HepG2 (cell line): ENCODE results near the gene SYT7. TPM values are rescaled to one million over a fixed set of nuclear protein-coding genes. Genes with fewer than 3 reads are reported as not detected.
A peak's percentile ranks its signal among the peaks of the same experiment; 100 is the strongest.

Source experiments
- ADNP ChIP-seq: sonication (generic); formaldehyde crosslinking; IDR thresholded peaks from 2 replicates; pipeline ENCODE4 v1.4.0; 2020; ENCODE audit warnings: missing genetic modification reagents
- CREB1 ChIP-seq, 2 experiments: fragments of 450-650 bp in 1 of 2; IDR thresholded peaks; 2 replicates each; pipeline ENCODE4 v1.6.1; 2016 to 2017; ENCODE audit warnings: control low read depth in 1 of 2, mild to moderate bottlenecking in 1 of 2, missing compliant biosample characterization in 1 of 2, missing genetic modification characterization in 1 of 2
- HIVEP1 ChIP-seq: sonication (generic); formaldehyde crosslinking; IDR thresholded peaks from 2 replicates; pipeline ENCODE4 v1.4.0; 2020; ENCODE audit warnings: mild to moderate bottlenecking, missing genetic modification reagents
- HOXA7 ChIP-seq: sonication (generic); formaldehyde crosslinking; IDR thresholded peaks from 2 replicates; pipeline ENCODE4 v1.8.1; 2022; ENCODE audit warnings: mild to moderate bottlenecking, missing genetic modification reagents, moderate library complexity
- NFIC ChIP-seq: IDR thresholded peaks from 2 replicates; pipeline ENCODE4 v1.6.1; 2012; ENCODE audit warnings: mild to moderate bottlenecking, low read length, inconsistent platforms
- SSRP1 ChIP-seq: IDR thresholded peaks from 2 replicates; pipeline ENCODE4 v1.6.1; 2016; ENCODE audit warnings: control low read depth
- TOPORS ChIP-seq: sonication (generic); formaldehyde crosslinking; IDR thresholded peaks from 2 replicates; pipeline ENCODE4 v1.8.0; 2023; ENCODE audit warnings: mild to moderate bottlenecking, missing genetic modification reagents
- ZNF331 ChIP-seq: sonication (generic); formaldehyde crosslinking; IDR thresholded peaks from 2 replicates; pipeline ENCODE4 v1.4.0; 2020; ENCODE audit warnings: missing genetic modification reagents
- ZNF432 ChIP-seq: sonication (generic); formaldehyde crosslinking; IDR thresholded peaks from 2 replicates; pipeline ENCODE4 v1.5.0; 2020; ENCODE audit warnings: missing genetic modification reagents, mild to moderate bottlenecking, borderline replicate concordance
- ZNF501 ChIP-seq: sonication (generic); formaldehyde crosslinking; IDR thresholded peaks from 2 replicates; pipeline ENCODE4 v1.5.1; 2020; ENCODE audit warnings: mild to moderate bottlenecking, moderate library complexity, missing genetic modification reagents
- ZNF652 ChIP-seq: IDR thresholded peaks from 2 replicates; pipeline ENCODE4 v1.6.1; 2016; ENCODE audit warnings: low read depth, borderline replicate concordance
- ZNF781 ChIP-seq: sonication (generic); formaldehyde crosslinking; IDR thresholded peaks from 2 replicates; pipeline ENCODE4 v1.5.1; 2020; ENCODE audit warnings: borderline replicate concordance, mild to moderate bottlenecking, missing genetic modification reagents; ENCODE audit errors: not compliant biosample characterization
- ZNF792 ChIP-seq: IDR thresholded peaks from 2 replicates; pipeline ENCODE4 v1.6.1; 2016
- ZNF83 ChIP-seq: sonication (generic); formaldehyde crosslinking; IDR thresholded peaks from 2 replicates; pipeline ENCODE4 v1.4.0; 2020; ENCODE audit warnings: missing genetic modification reagents, mild to moderate bottlenecking, borderline replicate concordance
- polyA plus RNA-seq, 8 experiments: library from polyadenylated mRNA; depleted of rRNA in 3 of 8; stranded (reverse) in 7 of 8; unstranded in 1 of 8; fragments of >200 nt; fragmentation: Illumina TruSeq in 4 of 8; extraction: Trizol in 4 of 8; gene quantifications; 2 replicates each; pipeline versions ENCODE4 v1.2.1 to v1.2.3, GENCODE V29; 2011 to 2016; ENCODE audit warnings: low read depth in 4 of 8, missing spikeins in 1 of 8, mixed read lengths in 1 of 8; ENCODE audit not compliant: insufficient read depth in 1 of 8
- total RNA-seq, 5 experiments: library from RNA; depleted of rRNA; stranded (reverse); fragments of >200 nt; fragmentation: Illumina TruSeq; extraction: Trizol; gene quantifications; 2 replicates each; pipeline ENCODE4 v1.2.3, GENCODE V29; 2016; ENCODE audit warnings: low read depth in 1 of 5
- TF ChIP-seq, protein P1 (sequence below): sonication (generic); formaldehyde crosslinking; conservative IDR thresholded peaks from 2 replicates; pipeline ENCODE4 v1.8.0; 2022; ENCODE audit warnings: mild to moderate bottlenecking, moderate library complexity, missing genetic modification reagents
- TF ChIP-seq, protein P2 (sequence below): sonication (generic); formaldehyde crosslinking; IDR thresholded peaks from 2 replicates; pipeline ENCODE4 v1.5.0; 2020; ENCODE audit warnings: missing genetic modification reagents
- TF ChIP-seq, protein P3 (sequence below): sonication (generic); formaldehyde crosslinking; IDR thresholded peaks from 2 replicates; pipeline ENCODE4 v1.5.1; 2020; ENCODE audit warnings: missing genetic modification reagents, mild to moderate bottlenecking, borderline replicate concordance
- TF ChIP-seq, protein P4 (sequence below): sonication (generic); formaldehyde crosslinking; IDR thresholded peaks from 2 replicates; pipeline ENCODE4 v1.5.1; 2020; ENCODE audit warnings: missing genetic modification reagents, mild to moderate bottlenecking, borderline replicate concordance
- TF ChIP-seq, protein P5 (sequence below): IDR thresholded peaks from 2 replicates; pipeline ENCODE4 v1.6.1; 2016; ENCODE audit warnings: mild to moderate bottlenecking

SYT7 gene
- total and polyA plus RNA-seq, 2 of the 13 experiments (the other 11 are each of a cell fraction or from before 2014, with no cell fraction given), result 1.4 to 4.4 TPM

DNA sequence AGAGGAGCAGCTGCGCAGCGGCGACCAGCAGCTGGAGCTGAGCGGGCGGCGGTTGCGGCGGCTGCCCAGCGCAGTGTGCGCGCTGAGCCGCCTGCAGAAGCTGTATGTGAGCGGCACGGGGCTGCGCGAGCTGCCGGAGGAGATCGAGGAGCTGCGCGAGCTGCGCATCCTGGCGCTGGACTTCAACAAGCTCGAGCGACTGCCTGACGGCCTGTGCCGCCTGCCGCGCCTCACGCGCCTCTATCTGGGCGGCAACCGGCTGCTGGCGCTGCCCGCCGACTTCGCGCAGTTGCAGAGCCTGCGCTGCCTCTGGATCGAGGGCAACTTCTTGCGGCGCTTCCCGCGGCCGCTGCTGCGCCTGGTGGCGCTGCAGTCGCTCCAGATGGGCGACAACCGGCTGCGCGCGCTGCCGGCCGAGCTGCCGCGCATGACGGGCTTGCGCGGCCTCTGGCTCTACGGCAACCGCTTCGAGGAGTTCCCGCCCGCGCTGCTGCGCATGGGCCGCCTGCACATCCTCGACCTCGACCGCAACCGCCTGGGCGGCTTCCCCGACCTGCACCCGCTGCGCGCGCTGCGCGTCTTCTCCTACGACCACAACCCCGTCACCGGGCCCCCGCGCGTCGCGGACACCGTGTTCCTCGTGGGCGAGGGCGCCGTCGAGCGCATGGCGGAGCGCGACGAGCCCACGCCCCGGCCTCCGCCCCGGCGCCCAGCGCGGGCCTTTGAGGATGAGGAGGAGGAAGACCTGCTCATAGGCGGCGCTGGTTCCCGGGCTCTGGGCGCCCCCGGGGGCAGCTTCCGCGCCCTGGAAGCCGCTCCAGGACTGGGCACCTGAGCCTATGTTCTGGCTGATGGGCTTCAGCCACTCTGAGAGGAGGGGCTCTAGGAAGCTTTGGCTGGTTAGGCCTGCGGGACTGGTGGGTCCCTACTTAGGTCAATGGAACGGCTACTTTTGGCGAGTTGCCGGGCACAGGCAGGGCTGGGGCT lies 71.5 kb downstream of the SYT7 start (continued):
- TF ChIP-seq, protein P1, sequence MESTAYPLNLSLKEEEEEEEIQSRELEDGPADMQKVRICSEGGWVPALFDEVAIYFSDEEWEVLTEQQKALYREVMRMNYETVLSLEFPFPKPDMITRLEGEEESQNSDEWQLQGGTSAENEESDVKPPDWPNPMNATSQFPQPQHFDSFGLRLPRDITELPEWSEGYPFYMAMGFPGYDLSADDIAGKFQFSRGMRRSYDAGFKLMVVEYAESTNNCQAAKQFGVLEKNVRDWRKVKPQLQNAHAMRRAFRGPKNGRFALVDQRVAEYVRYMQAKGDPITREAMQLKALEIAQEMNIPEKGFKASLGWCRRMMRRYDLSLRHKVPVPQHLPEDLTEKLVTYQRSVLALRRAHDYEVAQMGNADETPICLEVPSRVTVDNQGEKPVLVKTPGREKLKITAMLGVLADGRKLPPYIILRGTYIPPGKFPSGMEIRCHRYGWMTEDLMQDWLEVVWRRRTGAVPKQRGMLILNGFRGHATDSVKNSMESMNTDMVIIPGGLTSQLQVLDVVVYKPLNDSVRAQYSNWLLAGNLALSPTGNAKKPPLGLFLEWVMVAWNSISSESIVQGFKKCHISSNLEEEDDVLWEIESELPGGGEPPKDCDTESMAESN, result peak; percentile 64; the same call in 1 of the 2 replicates
- TF ChIP-seq ADNP, result no peak
- no peak for TF ChIP-seq ZNF83 (CRISPR knock-in tag)
- TF ChIP-seq, protein P2, sequence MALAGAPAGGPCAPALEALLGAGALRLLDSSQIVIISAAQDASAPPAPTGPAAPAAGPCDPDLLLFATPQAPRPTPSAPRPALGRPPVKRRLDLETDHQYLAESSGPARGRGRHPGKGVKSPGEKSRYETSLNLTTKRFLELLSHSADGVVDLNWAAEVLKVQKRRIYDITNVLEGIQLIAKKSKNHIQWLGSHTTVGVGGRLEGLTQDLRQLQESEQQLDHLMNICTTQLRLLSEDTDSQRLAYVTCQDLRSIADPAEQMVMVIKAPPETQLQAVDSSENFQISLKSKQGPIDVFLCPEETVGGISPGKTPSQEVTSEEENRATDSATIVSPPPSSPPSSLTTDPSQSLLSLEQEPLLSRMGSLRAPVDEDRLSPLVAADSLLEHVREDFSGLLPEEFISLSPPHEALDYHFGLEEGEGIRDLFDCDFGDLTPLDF (CRISPR knock-in tag), result peak; percentile 79; the same call in 1 of the 2 replicates
- 0 out of 2 replicates have a peak, but pooled peaks have one; percentile 51 for TF ChIP-seq HIVEP1 (CRISPR knock-in tag)
- TF ChIP-seq CREB1 (IDR thresholded peaks at IDR 0.05), result no peak
- no peak for TF ChIP-seq CREB1 (CRISPR knock-in tag; IDR thresholded peaks at IDR 0.05)
- TF ChIP-seq ZNF652 (CRISPR knock-in tag), result no peak
- no peak for TF ChIP-seq HOXA7
- TF ChIP-seq ZNF432 (CRISPR knock-in tag), result no peak
- no peak for TF ChIP-seq SSRP1 (CRISPR knock-in tag)
- TF ChIP-seq ZNF331 (CRISPR knock-in tag), result 0 out of 2 replicates have a peak, but pooled peaks have one; percentile 46
- TF ChIP-seq, protein P3, sequence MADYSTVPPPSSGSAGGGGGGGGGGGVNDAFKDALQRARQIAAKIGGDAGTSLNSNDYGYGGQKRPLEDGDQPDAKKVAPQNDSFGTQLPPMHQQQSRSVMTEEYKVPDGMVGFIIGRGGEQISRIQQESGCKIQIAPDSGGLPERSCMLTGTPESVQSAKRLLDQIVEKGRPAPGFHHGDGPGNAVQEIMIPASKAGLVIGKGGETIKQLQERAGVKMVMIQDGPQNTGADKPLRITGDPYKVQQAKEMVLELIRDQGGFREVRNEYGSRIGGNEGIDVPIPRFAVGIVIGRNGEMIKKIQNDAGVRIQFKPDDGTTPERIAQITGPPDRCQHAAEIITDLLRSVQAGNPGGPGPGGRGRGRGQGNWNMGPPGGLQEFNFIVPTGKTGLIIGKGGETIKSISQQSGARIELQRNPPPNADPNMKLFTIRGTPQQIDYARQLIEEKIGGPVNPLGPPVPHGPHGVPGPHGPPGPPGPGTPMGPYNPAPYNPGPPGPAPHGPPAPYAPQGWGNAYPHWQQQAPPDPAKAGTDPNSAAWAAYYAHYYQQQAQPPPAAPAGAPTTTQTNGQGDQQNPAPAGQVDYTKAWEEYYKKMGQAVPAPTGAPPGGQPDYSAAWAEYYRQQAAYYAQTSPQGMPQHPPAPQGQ (CRISPR knock-in tag), result no peak
- TF ChIP-seq NFIC, result no peak
- 0 out of 2 replicates have a peak, but pooled peaks have one; percentile 22 for TF ChIP-seq TOPORS (CRISPR knock-in tag)
- TF ChIP-seq ZNF501 (CRISPR knock-in tag), result no peak
- TF ChIP-seq ZNF781, result no peak
- no peak for TF ChIP-seq ZNF792 (CRISPR knock-in tag)
- TF ChIP-seq, protein P4, sequence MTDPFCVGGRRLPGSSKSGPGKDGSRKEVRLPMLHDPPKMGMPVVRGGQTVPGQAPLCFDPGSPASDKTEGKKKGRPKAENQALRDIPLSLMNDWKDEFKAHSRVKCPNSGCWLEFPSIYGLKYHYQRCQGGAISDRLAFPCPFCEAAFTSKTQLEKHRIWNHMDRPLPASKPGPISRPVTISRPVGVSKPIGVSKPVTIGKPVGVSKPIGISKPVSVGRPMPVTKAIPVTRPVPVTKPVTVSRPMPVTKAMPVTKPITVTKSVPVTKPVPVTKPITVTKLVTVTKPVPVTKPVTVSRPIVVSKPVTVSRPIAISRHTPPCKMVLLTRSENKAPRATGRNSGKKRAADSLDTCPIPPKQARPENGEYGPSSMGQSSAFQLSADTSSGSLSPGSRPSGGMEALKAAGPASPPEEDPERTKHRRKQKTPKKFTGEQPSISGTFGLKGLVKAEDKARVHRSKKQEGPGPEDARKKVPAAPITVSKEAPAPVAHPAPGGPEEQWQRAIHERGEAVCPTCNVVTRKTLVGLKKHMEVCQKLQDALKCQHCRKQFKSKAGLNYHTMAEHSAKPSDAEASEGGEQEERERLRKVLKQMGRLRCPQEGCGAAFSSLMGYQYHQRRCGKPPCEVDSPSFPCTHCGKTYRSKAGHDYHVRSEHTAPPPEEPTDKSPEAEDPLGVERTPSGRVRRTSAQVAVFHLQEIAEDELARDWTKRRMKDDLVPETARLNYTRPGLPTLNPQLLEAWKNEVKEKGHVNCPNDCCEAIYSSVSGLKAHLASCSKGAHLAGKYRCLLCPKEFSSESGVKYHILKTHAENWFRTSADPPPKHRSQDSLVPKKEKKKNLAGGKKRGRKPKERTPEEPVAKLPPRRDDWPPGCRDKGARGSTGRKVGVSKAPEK (CRISPR knock-in tag), result no peak
- TF ChIP-seq, protein P5, sequence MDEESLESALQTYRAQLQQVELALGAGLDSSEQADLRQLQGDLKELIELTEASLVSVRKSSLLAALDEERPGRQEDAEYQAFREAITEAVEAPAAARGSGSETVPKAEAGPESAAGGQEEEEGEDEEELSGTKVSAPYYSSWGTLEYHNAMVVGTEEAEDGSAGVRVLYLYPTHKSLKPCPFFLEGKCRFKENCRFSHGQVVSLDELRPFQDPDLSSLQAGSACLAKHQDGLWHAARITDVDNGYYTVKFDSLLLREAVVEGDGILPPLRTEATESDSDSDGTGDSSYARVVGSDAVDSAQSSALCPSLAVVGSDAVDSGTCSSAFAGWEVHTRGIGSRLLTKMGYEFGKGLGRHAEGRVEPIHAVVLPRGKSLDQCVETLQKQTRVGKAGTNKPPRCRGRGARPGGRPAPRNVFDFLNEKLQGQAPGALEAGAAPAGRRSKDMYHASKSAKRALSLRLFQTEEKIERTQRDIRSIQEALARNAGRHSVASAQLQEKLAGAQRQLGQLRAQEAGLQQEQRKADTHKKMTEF (CRISPR knock-in tag), result peak; percentile 66; the same call in 1 of the 2 replicates
